Stimulated activated CD8-positive, alpha-beta memory T cell treated with anti-CD3 and anti-CD28 coated beads, Interleukin-7, amount 100 ng/mL, for 4 hours (primary cell): ENCODE measurements around the gene CCDC43.
"Not testable (repeated sequence)": the region's sequence is repeated elsewhere in the genome, so short reads cannot be mapped to it uniquely, and the experiment has no call there.

Experiments used
- DNase-seq, 2 donors: peaks; one replicate each; pipeline ENCODE4 v3.0.0-alpha.2; 2020; ENCODE audit warnings: low read depth in 2 of 2

CCDC43 gene, protein sequence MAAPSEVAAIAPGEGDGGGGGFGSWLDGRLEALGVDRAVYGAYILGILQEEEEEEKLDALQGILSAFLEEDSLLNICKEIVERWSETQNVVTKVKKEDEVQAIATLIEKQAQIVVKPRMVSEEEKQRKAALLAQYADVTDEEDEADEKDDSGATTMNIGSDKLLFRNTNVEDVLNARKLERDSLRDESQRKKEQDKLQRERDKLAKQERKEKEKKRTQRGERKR

DNA sequence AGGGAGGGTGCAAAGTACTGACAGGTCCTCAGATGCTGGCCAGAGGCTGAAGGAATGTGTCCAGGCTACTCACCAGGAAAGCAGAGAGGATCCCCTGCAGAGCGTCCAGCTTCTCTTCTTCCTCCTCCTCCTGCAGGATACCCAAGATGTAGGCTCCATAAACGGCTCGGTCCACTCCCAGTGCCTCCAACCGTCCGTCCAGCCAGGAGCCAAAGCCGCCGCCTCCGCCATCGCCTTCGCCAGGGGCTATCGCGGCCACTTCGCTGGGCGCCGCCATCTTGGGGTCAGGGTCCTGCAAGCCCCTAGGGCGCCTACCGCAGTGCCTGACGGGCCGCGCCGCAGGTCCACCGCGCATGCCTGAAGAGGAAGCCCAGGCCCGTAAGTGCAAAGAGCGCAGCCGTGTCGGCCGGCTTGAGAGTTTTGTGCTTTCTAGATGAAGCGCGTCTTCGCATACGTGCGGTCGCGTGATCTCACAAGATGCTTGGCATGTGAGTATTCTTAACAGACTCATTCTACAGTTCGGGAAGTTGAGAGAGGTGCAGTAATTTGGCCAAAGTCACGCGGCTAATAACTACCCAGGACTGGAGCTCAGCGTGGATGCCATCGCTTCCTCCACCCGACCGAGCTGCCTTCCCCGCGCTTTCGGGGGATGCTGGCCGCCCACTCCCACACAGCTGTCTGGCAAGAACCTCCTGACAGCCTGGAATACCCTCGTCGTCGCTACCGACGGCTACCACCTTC is at the start of gene CCDC43:
Gene CCDC43, minus strand, starts transcription at position 300 of the 741 bp plus-strand sequence. Its CDS starts 23 bp downstream, at position 277.
- peak; percentile 82 to 86 for DNase-seq

- no peak for DNase-seq
These were observed 48.8 kb upstream of the CCDC43 start for GRCh38 chr17:44738214-44738906.

DNA sequence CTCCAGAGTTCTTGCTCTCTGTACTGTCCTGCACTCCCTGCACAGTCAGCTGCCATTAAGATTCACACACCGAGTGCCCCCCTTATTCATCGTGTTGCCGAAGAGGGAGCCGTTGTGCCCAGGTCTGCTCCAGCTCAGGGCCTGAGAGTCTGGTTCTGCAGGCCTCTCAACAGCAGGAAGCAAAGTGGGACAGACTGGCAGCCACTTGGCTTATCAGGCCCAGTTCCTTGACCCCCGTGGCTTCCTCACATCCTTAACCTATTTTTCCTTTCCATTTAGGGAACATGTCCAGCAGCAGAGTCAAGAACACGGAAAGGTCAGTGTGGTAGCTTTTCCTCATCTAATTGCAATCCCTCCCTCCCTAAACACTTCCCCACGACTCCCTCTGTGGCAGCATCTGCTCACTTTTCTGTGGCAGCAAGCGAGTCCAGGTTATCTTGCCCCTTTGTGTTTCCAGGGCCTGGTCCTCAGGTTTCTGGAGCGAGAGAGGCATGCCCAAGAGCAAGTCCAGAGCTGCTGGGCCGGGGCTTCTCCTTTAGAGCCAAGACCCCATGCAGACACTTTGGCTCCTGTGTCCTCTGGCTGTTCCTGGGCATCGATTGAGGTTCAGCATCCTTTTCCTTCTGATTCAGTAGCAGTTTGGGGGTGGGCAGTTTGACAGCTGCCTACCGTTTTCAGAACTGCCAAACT is 47.1 kb upstream of the CCDC43 start:
- DNase-seq, result no peak

- no peak for DNase-seq
These were observed 44.7 kb upstream of the CCDC43 start for GRCh38 chr17:44734272-44734671.

GRCh38 chr17:44733753-44734152 is 44.2 kb upstream of the CCDC43 start:
- no peak for DNase-seq

- DNase-seq, result not testable (repeated sequence)
These were observed 36.5 kb upstream of the CCDC43 start for GRCh38 chr17:44726121-44726520.

GRCh38 chr17:44722254-44722653 is 32.7 kb upstream of the CCDC43 start:
- DNase-seq, result no peak

DNA sequence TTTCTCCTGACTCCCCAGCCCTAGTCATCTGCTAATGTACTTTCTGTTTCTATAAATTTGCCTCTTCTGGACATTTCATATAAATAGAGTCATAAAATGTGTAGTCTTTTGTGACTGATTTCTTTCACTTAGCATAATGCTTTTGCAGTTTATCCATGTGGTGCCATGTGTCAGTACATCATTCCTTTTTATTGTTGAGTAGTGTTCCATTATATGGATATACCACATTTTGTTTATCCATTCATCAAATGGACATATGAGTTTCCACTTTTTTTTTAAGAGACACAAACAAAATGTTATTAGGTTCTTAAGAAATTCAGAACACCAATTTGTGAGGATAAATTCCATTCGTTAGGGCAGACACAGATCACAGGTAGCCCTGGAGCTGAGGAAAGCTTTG is 29.9 kb upstream of the CCDC43 start:
- no peak for DNase-seq

DNA sequence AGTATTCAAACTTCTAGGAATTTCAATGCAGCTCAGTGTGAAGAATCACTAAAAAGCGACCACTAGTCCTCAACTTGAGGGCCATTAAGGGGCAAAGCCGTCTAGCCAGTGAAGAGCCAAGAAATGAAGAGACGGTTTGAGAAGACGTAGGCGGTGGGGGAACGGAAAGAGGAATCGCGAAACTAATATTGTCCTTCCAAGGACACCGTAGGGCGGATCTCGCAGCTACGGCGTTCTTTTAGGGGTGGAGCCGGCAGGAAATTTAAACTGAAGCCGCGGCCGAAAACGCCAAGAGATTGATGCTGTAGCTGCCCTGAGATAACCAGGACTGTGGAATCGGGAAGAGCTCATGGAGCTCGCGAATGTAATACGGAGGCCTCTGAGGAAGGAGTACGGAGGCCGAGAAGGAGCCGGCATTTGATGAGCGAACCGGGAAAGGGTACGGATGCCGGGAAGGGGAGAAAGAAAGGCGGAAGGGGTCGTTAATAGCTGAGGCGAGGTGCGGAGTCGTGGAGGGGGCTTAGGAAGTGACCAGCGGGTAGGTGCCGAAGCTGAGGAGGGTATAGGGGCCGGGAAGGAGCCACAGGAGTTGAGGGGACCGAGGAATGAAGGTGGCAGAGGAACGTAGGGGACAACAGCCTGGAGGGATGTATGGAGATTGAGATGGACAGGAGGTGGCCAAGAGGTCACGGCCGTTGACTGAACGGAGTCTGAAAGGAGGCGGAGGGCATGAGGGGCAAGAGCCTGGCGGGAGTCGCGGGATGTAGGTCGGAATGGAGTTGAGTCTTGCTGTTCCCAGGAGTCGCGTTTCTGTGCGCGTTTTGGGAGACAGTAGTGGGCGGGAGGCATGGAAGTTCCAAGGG is 19.1 kb upstream of the CCDC43 start, which contains the start of gene DBF4B:
Gene DBF4B, plus strand, starts transcription at position 265 of the 863 bp plus-strand sequence. Its CDS starts 156 bp downstream, at position 421.
- peak; percentile 73 to 78 for DNase-seq

- no peak for DNase-seq
These were observed 18.3 kb upstream of the CCDC43 start for GRCh38 chr17:44707755-44708400.

DNA sequence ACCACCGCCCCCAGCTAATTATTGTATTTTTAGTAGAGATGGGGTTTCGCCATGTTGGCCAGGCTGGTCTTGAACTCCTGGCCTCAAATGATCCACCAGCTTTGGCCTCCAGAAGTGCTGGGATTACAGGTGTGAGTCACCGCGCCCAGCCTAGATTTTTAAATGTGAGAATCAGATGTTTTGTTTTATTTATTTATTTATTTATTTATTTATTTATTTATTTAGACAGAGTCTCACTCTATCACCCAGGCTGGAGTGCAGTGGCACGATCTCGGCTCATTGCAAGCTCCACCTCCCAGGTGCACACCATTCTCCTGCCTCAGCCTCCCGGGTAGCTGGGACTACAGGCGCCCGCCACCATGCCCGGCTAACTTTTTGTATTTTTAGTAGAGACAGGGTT is 10.7 kb upstream of the CCDC43 start:
- not testable (repeated sequence) for DNase-seq

DNA sequence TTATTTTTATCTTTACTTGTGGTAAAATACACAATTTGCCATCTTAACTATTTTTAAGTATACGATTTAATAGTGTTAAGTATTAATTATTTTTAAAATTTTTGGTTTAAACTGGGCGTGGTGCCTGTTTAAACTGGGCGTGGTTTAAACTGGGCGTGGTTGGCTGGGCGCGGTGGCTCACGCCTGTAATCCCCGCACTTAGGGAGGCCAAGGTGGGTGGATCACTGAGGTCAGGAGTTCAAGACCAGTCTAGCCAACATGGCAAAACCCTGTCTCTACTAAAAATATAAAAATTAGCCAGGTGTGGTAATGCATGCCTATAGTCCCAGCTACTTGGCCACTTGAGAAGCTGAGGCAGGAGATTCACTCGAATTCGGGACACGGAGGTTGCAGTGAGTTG is 4.0 kb upstream of the CCDC43 start:
- no peak for DNase-seq

GRCh38 chr17:44690746-44691306 is 1.2 kb upstream of the CCDC43 start:
- not testable (repeated sequence) for DNase-seq

DNA sequence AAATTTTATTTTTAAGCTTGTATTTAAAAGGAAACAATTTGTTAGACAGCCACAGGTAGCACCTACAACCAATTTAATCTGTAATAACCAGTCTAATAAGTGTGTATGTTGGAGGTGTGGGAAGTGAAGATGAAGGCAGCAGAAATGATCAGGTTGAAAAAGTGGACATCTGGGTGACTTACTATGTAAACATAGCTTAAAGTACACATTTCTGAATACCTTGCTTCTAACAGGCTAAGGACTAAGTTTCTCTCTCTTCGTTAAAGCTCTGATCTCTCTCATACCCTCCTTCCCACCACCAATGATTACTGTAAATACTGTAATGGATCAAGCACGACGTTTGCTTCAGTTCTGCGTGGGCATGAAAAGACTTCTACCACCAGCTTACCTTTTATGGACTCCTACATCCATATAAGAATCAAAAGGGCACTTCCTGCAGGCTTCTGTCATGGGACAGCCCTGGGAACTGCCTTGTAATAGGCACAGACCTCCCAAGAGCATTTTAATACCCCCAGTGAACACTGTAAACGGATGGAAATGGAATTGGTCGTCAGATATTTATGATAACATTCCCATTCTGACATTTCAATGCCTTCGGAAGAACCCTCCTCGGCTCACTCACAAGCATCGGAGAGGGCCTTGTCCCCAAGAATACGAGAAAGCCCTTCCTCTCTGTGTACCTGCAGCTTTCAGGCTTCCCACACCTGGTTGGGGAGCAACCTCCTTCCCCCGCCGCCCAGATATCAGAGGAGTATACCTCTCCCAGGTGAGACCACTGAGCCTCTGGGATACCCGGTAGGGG is 700 bp downstream of the CCDC43 start:
- no peak for DNase-seq

- DNase-seq, result no peak
These were observed 1.4 kb downstream of the CCDC43 start for GRCh38 chr17:44688200-44688599.

- no peak for DNase-seq
These were observed 1.8 kb downstream of the CCDC43 start for GRCh38 chr17:44687756-44688155.

GRCh38 chr17:44683303-44683702 is 6.3 kb downstream of the CCDC43 start:
- not testable (repeated sequence) for DNase-seq

GRCh38 chr17:44677136-44677535 is 12.4 kb downstream of the CCDC43 start:
- no peak for DNase-seq

DNA sequence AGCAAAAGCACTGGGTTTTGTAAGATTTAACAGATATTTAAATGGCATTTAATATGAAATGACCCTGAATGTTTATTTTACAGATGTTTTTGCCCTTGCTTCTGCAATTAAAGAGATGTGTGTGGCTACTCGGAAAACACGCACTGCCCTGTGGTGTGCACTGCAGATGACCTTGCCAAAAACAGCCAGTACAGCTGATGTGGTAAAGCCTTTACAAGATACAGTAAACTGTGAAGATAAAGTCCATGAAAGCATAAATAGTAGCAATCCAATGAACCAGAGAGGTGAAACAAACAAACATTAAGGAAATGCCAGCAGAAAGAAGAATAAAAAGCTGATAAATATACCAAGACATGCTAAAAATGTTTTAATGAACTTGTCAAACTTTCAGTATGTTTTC is 15.7 kb downstream of the CCDC43 start:
- DNase-seq, result no peak
